GM12864 (cell line): Measurements from ENCODE around the gene ADAMTS20.
"Not testable (repeated sequence)": the region's sequence is repeated elsewhere in the genome, so short reads cannot be mapped to it uniquely, and the experiment has no call there.

ENCODE experiments used
- DNase-seq: peaks from one replicate; pipeline ENCODE4 v3.0.0-alpha.2; 2011; ENCODE audit warnings: low read depth
- H3K4me3 ChIP-seq: 2 replicates; pipeline ENCODE4 v1.5.1; 2011; ENCODE audit warnings: mild to moderate bottlenecking, low read depth, low read length, control low read depth
- TF ChIP-seq, protein P1 (sequence below): IDR thresholded peaks from 2 replicates; pipeline ENCODE4 v1.5.1; 2011; ENCODE audit warnings: low read depth, mild to moderate bottlenecking, moderate library complexity, low read length, control low read depth, inconsistent platforms; ENCODE audit errors: missing control alignments

Gene ADAMTS20

DNA sequence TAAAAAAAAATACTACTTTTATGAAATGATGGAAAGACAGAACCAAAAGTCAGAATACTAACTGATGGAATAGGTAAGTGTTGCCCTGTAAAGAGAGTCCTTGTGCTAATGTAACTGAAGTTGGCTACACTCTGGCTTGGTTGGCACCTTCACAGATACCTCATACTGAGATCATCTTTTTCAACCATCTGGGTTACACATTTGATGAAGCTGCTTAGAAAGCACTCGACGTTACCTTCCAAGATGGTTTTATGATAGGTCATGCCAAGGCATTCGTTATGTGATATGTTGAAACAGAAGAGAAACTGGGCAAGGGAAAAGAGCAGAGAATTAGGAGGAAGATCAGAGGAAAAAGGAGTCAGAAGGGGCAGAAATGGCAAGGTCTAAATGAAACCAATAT, 203.8 kb downstream of the ADAMTS20 start:
- H3K4me3 ChIP-seq, result no peak overlapping the region
- no peak for DNase-seq
- TF ChIP-seq, protein P1, sequence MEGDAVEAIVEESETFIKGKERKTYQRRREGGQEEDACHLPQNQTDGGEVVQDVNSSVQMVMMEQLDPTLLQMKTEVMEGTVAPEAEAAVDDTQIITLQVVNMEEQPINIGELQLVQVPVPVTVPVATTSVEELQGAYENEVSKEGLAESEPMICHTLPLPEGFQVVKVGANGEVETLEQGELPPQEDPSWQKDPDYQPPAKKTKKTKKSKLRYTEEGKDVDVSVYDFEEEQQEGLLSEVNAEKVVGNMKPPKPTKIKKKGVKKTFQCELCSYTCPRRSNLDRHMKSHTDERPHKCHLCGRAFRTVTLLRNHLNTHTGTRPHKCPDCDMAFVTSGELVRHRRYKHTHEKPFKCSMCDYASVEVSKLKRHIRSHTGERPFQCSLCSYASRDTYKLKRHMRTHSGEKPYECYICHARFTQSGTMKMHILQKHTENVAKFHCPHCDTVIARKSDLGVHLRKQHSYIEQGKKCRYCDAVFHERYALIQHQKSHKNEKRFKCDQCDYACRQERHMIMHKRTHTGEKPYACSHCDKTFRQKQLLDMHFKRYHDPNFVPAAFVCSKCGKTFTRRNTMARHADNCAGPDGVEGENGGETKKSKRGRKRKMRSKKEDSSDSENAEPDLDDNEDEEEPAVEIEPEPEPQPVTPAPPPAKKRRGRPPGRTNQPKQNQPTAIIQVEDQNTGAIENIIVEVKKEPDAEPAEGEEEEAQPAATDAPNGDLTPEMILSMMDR, result no peak

DNA sequence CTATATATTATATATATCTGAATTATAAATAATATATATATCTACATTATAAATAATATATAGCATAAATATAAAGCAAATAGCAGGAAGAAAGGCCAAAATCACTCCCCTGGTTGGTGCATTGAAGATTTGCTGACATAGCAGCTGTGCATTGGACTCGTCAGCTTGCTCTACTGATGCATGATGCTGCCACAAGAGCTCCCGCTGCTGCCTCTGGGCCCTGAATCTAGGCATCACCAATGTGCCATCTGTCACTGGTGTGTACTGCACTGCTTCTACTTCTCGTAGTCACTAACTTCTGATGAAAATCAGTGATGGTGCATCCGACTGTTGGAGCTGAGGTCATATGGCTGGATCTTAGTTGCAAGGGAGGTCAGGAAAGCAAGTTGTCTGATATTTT, 205.0 kb downstream of the ADAMTS20 start:
- no peak overlapping the region for H3K4me3 ChIP-seq
- DNase-seq, result no peak
- TF ChIP-seq, protein P1, result no peak

DNA sequence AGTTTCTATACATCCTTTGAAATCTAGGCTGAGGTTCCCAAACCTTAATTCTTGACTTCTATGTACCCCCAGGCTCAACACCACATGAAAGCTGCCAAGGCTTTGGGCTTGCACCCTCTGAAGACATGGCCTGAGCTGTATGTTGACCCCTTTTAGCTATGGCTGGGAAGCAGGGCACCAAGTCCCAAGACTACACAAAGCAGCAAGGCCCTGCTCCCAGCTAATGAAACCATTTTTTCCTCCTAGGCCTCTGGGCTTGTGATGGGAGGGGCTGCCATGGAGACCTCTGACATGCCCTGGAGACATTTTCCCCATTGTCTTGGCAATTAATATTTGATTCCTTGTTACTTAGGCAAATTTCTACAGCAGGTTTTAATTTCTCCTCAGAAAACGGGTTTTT, 207.0 kb downstream of the ADAMTS20 start:
- no peak overlapping the region for H3K4me3 ChIP-seq
- TF ChIP-seq, protein P1, result no peak
- DNase-seq, result no peak

DNA sequence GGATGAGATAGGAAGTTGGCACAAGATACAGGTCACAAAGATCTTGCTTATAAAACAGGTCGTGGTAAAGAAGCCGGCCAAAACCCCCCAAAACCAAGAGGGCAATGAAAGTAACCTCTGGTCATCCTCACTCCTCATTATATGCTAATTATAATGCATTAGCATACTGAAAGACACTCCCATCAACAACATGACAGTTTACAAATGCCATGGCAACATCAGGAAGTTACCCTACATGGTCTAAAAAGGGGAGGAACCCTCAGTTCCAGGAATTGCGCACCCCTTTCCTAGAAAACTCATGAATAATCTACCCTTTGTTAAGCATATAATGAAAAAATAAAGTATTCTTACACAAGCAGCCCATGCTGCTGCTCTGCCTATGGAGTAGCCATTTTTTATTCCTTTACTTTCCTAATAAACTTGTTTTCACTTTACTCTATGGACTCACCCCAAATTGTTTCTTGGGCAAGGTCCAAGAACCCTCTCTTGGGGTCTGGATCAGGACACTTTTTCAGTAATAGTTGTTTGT, 210.2 kb downstream of the ADAMTS20 start:
- DNase-seq, H3K4me3 ChIP-seq: not testable (repeated sequence)

DNA sequence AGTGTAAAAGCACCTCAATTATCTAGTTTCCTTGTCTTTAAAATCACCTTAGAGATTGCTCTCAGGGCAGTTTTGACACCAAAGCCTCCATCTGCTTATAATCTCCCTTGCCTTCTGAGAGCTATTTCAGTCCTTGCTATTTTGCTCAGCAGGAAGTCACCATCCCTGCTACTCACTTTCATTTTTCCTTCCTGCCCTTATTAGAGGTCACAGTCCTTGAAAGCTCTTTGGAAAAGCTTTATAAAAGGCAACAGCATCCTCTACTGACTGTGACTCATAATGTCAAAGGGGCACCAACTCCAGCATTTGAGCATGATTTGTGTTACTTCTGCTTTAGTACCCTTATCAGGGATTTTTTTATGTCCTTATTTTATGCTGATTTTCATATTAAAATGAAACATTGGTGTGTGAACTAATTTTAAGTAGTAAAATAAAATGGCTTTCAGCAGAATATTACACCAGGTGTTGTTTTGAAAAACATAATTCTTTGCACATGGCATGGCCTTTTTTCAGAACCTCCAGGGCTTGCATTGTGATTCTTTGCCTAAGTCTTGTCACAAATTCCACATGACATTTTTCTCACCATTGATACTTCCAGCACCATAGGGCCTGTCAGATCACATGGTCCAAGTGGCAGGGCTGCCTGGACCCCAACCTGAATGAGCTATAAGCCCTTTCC, 213.0 kb downstream of the ADAMTS20 start:
- TF ChIP-seq, protein P1, result peak; percentile 51
- H3K4me3 ChIP-seq, result no peak overlapping the region
- no peak for DNase-seq

DNA sequence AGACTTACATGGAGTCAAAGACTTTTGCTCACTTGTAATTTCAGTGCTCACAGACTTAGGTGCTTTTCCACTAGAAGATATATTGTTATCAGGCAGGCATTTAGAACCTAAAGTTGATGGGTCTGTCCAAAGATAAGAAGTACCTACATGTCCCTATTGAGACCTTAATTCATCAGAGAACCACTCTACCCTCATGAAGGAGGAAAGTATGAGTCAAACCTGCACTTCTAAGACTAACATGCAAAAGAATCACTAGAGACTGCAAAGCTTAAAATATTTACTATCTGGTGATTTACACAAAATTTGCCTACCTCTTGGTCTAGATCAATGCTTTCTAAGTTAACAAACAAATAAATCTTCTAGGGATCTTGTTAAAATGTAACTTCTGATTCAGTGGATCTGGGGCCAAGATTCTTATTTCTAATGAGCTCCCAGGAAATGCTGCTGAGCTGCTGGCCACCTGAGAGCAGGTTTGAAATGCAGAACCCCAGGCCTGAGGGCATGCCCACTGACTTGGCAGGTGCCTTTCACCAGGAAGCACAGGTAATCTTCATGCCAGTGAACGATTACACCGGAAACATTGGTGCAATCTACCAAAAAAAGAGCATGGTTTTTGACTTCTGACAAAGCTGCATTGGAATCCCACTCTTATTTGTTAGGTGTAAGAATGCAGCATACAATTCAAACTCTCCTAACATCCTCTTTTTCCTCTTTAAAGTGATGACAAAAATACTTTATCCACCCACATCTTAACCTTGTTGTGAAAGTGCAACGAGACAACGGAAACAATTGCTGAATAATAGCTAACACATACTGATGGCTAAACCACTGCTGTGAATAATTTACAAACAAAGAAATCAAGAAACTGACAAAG, 214.2 kb downstream of the ADAMTS20 start:
- TF ChIP-seq, protein P1, result no peak
- no peak overlapping the region for H3K4me3 ChIP-seq
- DNase-seq, result no peak

DNA sequence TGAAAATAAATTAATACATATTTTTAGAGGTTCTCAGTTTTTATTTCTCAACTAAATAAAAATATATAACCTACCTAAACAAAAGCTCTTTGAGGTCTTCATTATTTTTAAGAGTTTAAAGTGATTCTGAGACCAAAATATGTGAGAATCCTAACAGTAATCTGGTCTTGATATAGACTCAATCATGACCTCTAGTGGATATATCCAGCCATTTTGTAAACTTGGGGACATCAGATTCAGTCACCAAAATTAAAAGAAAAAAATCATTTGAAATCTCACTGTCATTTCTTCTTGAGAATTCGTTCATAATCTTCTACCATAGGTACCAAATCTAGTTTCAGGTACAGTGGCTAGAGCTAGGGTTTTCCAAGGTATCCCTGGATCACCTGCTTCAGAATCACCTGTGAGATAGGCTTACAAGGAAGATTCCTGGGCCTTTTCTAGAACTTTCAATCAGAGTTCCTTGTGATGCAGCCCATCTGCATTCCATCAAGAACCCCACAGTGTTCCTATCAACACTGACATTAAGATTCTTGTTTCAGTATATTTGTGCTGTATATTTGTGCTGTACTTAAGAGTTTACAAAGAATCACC, 214.9 kb downstream of the ADAMTS20 start:
- TF ChIP-seq, protein P1, result peak; percentile 30
- H3K4me3 ChIP-seq, result no peak overlapping the region
- DNase-seq, result no peak
